Glomerular visceral epithelial cell (primary cell): ENCODE data around the gene MRTFB.
"Not testable (repeated sequence)": the region's sequence is repeated elsewhere in the genome, so short reads cannot be mapped to it uniquely, and the experiment has no call there.

Experiments
- DNase-seq: peaks from one replicate; pipeline ENCODE4 v3.0.0-alpha.2; 2016; ENCODE audit errors: extremely low spot score

Gene MRTFB

GRCh38 chr16:14070877-14071575 lies at the start of gene MRTFB:
Gene MRTFB (plus strand): TSS chr16:14071319. CDS start chr16:14140607, 69,288 bp downstream.
- peak; percentile 75 for DNase-seq

- DNase-seq = not testable (repeated sequence)
Observed at GRCh38 chr16:14023526-14023925, 47.6 kb upstream of the MRTFB start.

GRCh38 chr16:14024283-14024682 lies 46.8 kb upstream of the MRTFB start:
- no peak for DNase-seq

GRCh38 chr16:14026572-14027285 lies 44.4 kb upstream of the MRTFB start:
- no peak for DNase-seq

- DNase-seq = no peak
Observed at GRCh38 chr16:14028202-14028601, 42.9 kb upstream of the MRTFB start.

- DNase-seq = no peak
Observed at GRCh38 chr16:14029658-14030057, 41.5 kb upstream of the MRTFB start.

- no peak for DNase-seq
Observed at GRCh38 chr16:14035092-14035491, 36.0 kb upstream of the MRTFB start.

- no peak for DNase-seq
Observed at GRCh38 chr16:14036889-14037288, 34.2 kb upstream of the MRTFB start.

- no peak for DNase-seq
Observed at GRCh38 chr16:14037960-14038359, 33.2 kb upstream of the MRTFB start.

GRCh38 chr16:14041164-14041563 lies 30.0 kb upstream of the MRTFB start:
- no peak for DNase-seq

- no peak for DNase-seq
Observed at GRCh38 chr16:14042706-14043105, 28.4 kb upstream of the MRTFB start.

GRCh38 chr16:14043278-14043677 lies 27.8 kb upstream of the MRTFB start:
- DNase-seq = no peak

GRCh38 chr16:14043793-14044192 lies 27.3 kb upstream of the MRTFB start:
- no peak for DNase-seq

- not testable (repeated sequence) for DNase-seq
Observed at GRCh38 chr16:14047121-14047859, 23.8 kb upstream of the MRTFB start.

- DNase-seq = peak; percentile 79
Observed at GRCh38 chr16:14050291-14051027, 20.7 kb upstream of the MRTFB start.

GRCh38 chr16:14051103-14051729 lies 19.9 kb upstream of the MRTFB start:
- DNase-seq = no peak

- no peak for DNase-seq
Observed at GRCh38 chr16:14056970-14057369, 14.1 kb upstream of the MRTFB start.

- DNase-seq = no peak
Observed at GRCh38 chr16:14057878-14058382, 13.2 kb upstream of the MRTFB start.

GRCh38 chr16:14061732-14062259 lies 9.3 kb upstream of the MRTFB start:
- no peak for DNase-seq

- no peak for DNase-seq
Observed at GRCh38 chr16:14062261-14062660, 8.9 kb upstream of the MRTFB start.
